ENCODE results near the gene ODC1.

ODC1 gene

DNA sequence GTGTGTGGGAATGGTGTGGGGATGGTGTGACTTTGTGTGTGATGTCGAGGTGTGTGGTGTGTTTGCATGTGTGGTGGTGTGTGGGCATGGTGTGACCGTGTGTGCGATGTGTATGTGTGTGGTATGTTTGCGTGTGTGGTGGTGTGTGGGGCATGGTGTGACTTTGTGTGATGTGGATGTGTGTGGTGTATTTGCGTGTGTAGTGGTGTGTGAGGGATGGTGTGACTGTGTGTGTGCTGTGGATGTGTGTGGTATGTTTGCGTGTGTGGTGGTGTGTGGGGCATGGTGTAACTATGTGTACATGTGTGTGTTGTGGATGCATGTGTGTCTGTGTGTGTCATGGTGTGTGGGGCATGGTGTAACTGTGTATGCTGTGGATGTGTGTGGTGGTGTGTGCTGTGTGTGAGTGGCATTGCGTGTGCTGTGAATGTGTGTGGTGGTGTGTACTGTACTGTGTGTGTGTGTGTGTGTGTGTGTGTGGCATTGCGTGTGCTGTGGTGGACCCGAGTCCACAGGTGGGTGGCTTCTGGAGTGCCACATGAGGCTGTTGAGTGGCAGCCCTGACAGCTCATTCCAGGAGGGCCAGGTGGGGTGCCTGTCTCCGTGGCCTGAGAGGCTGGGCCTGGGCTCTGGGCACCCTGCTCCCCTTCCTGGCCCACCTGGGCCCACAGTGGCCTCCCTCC, 14.7 kb downstream of the ODC1 start:
- FAIRE-seq: no peak

DNA sequence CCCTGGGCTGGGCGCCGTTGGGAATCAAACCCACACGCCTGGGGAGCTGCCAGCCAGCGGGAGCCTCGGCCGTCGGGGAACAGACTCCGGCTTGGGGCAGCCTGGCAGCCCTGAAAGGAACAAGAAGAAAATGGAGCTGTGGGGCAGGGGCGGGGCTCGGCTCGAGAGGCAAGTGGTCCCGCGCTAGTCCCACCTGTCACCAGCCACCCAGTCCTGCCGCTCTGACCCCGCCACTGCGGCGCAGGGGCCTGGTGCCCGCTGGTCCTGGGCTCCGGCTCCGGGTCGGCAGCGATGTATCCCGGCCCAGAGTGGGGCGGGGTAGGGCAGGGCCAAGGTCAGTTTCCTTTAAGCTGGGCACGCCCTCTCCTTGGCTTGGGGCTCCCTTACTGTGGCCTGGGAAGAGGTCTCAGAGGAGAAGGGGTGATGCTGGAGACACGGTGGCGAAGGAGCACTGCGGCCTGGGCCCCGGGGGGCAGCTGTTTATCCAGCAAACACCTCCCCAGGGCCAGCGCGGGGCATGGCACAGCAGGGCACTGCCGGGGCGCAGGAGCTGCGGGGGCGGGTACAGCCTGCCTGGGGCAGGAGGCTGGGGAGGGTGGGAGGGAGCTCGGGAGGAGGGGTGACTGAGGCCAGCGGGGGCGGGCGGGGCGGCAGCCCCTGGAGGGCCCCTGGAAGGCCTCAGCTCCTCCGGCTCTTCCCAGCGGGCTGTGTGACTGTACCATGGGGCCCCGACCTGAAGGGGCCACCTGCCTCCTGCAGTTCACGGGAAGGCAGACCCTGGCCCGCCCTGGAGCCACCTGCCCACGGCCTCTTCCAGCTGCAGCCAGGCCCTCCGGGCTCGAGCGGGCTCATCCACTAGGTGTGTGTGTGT, 15.6 kb downstream of the ODC1 start:
- no peak for FAIRE-seq

DNA sequence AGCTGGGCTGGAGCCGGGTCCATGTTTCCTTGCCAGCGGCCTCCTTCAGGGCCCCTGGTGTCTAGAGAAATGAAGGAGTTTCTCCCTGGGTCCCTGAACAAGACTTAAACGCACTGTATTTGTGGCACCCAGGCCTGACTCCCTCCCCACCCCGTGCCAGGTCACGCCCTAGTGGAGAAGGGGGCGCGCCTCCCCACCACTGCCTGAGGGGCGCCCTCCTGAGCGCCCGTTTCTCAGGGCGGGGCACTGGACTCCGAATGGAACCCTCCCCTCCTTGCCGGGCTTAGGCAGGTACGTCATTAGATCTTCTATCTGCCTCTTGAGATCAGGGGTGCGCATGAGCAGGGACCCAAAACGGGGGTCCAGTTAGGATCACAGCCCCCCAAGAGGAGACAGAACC, 16.3 kb downstream of the ODC1 start:
- FAIRE-seq: no peak

DNA sequence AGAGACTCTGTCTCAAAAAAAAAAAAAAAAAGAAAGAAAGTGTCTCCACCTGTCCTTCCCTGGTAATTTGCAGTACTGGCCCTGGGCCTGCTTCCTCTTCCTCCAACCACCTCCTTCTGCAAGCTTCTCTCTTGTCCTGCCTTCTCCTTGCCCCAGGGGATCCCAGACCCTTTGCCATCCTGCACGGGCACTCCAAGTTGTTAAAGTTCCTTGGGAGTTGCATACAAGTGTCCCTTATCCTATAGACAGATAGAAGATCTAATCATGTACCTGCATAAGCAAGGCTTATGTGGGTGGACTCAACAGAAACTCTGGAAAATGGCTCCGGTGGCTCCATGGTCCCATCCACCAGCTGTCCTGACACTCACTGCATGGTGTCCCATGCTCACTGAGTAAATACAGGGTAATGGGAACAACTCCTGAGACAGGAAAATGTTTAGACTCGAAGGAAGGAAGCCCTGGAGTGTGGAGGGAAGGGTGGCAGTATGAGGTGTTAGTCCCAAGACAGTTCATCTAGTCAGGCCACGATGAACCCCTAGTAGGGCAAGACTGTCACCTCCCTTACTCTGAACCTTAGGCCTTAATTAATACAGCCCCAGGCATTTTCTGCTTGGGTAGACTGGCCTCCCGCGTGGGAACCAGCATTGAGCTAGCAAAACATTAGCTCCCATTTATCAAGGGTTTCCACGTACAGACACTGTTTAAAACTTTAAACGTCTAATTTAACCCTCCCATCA, 17.1 kb downstream of the ODC1 start:
- FAIRE-seq: no peak

DNA sequence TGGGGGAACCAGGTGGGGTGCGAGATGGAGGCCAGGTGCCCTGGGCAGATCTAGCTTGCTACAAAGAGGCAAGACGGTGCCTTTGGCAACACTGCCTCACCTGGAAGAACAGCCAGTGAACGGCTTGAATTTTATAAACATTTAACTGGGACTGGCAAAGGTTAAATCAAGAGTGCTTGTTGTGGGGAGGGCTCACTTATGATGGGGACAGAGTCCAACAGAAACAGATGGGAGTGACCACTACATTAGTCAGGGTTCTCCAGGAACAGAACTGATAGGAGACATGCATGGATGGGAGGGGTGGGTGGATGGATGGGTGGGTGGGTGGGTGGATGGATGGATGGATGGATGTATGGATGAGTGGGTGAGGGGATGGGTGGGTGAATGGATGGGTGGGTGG, 19.2 kb downstream of the ODC1 start:
- no peak for FAIRE-seq

DNA sequence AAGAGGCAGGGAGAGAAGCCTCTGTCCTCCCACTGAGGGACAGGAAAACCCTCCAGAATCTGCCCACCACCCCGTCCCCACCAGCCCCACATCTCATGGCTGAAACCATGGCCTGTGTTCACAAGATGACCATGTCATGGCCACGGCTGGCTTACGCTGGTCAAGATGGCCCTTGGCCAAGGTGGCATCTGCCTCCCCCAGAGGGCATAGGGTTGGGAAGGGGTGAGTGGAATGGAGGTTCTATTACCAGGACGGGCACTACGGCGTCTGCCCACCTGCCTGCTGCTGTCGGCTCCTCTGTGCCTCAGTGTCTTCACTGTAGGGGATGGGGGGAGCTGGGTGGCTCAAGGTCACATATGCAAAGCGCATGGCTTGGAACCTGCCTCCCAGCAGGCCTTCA, 19.8 kb downstream of the ODC1 start:
- FAIRE-seq: no peak

DNA sequence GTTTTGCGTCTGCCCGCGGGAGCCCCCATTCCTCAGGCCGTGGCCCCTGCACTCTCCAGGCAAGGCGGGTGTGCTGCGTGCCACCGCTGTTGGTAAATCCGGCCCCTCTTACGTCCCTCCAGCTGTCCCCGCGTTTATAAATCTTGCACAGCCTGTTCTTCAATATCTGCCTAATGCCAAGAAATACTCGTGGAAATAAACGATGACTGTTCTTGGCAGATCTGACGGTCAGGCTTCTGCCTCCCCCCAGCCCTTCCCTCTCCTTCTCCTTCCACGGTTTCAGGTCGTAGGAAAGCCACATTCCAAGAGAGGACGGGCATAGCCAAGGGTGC, 20.5 kb downstream of the ODC1 start:
- no peak for FAIRE-seq

DNA sequence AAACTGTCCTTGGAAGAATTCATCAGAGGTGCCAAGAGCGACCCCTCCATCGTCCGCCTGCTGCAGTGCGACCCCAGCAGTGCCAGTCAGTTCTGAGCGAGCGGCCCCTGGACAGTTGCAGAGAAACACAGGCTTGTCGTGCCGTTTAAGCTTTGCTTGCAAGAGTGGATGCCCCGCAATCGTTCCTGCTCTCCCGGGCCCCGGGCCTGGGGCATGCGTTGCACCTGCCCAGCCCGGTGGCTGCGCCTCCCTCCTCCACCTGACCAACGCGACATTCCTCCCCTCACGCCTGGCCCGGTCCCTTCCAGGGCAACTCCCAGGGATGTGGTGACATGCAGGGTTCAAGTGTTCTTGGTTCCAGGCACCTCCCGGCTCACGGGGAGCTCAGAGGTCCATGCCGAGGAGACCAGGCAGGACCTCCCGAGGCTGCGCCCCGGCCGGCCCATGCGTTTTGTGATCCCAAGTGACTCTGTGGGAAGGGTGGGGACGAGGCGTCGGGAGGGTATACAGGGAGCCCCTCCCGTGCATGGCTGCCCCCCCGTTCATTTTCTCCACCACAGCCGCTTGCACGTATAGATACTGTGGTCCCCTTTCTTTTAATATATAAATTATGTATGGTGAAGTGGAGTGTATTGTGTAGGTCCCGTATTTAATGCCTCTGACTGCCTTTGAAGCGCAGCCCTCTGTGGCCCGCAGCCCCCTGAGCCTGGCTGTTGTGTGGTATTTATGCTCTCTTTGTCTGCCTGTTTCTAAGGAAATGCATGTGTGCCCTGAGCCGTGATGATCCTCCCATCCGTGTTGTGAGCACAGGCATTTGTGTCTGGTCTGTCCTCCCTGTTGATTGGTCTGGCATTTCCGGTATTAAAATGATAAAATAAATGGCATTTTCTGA, 21.2 kb downstream of the ODC1 start:
- no peak for FAIRE-seq

DNA sequence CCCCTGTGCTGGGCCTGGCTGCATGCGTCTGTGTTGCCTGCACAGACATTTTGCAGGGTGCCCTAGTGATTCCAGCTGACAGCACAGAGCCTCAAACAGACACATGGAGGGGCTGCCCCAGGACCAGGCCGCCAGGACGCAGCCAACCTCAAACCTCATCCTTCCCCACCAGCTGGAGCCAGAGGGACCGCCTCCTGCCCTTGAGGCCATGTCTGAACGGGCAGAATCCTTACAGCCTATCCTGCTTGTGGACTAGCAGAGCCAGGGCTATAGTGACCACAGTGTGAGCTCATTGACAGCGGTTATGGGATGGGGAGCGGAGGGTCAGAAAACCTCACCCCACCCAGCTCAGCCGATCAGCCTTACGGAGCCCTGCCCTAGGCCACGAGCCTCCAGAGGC, 22.4 kb downstream of the ODC1 start:
- FAIRE-seq: no peak

DNA sequence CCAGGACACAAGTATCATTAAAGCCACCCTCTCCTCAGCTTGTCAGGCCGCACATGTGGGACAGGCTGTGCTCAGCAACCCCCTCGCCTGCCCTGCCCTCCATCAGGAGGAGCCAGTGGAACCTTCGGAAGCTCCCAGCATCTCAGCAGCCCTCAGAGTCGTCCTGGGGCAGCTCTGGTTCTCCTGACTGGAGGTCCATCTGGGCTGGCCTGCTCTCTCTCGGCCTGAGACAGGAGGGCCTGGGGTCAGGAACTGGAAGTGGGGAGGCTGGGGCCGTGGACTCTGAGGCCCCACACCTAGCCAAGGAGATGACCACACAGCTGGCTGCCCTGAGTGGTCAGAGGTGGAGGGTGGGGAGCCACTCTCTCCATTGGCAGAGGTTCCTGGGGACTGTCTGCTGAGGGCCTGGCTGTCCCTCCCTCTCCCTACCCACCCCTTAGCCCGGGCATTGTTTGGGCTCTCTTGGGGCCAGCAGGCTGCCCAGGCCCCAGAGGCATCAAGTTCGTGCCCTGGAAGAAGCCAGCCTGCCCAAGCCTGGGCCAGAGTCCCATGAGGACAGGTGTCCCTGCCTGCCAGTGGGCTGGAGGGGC, 23.1 kb downstream of the ODC1 start:
- no peak for FAIRE-seq

DNA sequence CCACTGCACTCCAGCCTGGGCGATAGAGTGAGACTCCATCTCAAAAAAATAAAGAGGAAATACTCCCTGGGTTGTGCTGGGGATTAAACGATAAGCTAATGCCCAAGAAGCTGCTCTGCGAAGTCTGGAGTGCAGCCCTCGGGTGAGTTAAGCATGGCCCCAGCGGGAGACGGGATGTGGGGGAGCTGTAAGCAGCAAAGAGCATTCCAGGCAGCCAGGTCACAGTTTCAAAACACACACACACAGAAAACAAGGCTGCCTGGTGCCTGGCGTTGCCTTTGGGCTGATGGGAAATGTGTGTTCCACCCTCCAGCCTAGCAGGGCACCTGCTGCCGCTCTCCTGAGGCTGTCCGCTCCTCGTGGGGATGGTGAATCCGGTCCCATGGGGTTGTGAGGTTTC, 24.1 kb downstream of the ODC1 start:
- FAIRE-seq: no peak

DNA sequence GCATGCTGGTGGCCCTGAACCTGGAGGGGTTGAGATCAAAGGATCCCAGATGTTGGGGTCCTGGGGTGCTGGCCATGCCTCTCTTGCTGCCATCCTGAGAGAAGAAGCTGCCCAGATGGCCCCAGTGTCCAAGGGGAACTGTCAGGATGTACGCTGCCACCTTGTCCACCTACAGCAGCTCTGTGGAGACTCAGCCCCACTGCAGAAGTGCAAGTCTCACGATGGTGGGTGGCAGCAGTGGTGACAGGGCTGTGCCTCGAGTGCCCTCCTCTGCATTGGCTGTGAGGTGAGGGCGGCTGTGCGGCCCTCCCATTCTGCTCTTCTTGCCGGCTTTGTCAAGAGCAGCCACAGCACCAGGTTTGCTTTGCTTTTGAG, 24.7 kb downstream of the ODC1 start:
- no peak for FAIRE-seq

DNA sequence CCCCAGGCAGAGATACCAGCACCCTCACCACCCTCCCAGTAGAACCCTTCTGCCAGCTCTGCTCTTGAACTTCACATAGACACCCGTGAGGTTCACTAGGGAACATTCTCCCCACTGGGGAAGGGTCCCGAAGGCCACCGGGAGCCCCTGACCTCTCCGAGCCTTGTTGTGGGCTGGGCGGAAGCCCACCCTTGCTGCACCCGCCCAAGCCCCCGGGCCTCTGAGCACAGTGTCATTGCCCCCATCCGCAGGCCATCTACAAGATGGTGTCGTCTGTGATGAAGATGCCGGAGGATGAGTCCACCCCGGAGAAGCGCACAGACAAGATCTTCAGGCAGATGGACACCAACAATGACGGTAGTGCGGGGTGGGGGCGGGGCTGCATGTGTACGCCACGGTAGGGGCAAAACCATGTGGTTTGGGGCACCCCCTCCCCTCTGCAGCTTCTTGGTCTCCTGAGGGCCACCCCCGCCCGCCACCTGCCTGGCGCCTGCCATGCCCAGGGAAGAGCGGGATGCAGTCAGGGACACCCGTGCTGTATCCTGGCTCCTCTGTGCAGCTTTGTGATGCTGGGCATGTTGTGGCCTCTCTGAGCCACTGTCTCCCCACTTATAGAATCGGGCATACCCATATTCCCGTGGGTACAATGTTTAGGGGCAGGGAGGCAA, 25.3 kb downstream of the ODC1 start:
- FAIRE-seq: no peak

DNA sequence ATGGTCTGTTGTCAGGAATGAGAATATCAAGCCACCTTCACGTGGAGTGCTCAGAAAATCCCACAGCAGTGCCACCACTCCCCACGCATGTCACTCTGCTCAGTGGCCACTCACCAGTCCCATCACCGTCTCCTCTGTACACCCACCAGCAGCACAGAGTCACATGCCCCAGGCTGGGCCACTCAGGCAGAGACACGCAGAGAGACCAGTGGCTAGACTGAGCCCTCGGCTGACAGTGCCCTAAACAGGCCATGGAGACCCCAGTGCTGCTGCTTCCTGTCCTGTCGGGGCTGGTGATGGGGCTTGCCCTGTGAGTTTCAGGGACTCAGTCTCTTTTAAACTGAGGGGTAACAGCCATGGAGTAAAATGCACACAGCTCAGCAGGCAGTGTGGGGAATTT, 25.9 kb downstream of the ODC1 start:
- FAIRE-seq: no peak

DNA sequence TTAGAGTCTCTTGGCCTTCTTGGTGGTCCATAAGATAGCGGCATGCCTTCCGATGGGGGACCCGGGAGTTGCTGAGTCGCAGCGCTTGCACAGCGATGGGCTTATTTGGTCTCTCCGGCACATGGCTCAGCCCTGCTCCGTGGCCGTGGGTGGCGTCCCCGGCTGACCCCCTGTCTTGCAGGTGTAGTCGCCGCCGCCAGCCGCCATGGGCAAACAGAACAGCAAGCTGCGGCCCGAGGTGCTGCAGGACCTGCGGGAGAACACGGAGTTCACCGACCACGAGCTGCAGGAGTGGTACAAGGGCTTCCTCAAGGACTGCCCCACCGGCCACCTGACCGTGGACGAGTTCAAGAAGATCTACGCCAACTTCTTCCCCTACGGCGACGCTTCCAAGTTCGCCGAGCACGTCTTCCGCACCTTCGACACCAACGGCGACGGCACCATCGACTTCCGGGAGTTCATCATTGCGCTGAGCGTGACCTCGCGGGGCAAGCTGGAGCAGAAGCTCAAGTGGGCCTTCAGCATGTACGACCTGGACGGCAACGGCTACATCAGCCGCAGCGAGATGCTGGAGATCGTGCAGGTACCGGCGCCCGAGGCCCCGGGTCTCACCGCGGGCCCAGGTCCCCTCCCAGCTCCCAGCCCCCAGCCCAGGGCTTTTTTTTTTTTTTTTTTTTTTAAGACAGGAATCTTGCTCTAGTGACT, 28.4 kb downstream of the ODC1 start:
- no peak for FAIRE-seq

DNA sequence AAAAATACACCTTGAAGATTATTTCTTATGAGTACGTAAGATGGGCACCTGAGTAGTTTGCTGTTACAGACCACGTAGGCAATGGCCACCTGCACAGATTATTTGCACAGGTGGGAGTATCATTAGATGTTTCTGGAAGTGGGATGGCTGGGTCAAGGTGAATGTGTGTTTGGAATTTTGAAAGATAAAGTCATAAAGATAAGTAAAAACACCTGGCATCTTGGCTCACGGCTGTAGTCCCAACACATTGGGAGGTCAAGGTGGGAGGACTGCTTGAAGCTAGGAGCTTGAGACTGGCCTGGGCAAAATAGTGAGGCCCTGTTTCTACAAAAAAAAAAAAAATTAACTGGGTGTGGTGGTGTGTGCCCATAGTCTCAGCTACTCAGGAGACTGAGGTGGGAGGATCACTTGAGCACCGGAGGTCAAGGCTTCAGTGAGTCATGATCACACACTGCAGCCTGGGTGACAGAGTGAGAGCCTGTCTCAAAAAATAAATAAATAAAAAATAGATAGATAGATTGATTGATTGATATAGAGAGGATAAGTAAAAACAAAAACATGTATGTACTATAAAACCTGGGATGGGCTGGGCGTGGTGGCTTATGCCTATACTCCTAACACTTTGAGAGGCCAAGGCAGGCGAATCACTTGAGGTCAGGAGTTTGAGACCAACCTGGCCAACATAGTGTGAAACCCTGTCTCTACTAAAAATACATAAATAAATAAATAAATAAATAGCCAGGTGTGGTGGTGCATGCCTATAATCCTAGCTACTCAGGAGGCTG, 30.4 kb downstream of the ODC1 start:
- no peak for FAIRE-seq

DNA sequence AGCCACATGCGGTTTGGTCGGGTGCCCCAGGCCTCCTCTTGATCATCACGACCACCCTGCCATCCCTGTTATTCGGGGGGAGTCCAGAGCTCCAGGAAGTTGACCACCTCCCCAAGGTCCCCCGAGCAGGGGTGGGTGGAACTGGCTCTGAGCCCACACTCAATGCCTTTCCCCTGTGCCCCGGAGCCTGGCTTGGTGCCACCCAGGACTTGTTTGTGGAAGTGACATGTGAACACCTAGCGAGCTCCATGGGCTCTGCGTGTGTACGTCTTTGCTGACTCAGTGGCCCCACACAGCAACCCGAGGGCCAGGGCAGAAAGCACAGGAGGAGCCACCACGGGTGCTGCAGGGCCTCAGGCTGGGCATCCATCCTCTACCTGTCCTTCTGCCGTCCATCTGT, 32.5 kb downstream of the ODC1 start:
- FAIRE-seq: no peak

DNA sequence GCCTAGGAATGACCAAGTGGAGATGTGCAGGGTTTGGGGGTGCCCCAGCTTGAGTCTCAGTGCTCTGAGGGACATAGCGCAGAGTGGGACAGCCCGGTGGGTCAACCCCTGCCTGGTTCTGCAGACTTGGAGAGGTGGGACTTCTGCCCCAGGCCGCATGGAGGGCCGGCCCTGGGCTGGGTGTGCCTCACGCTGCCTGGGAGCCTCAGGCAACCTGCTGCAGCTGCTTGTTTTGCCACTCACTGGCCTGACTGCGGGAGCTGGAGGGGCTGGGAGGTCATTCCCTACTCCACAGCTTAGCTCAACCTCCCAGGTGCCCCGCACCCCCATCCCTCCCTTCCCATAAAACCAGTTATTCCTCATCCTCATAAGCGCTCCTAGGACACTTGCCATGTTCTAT, 33.1 kb downstream of the ODC1 start:
- no peak for FAIRE-seq

DNA sequence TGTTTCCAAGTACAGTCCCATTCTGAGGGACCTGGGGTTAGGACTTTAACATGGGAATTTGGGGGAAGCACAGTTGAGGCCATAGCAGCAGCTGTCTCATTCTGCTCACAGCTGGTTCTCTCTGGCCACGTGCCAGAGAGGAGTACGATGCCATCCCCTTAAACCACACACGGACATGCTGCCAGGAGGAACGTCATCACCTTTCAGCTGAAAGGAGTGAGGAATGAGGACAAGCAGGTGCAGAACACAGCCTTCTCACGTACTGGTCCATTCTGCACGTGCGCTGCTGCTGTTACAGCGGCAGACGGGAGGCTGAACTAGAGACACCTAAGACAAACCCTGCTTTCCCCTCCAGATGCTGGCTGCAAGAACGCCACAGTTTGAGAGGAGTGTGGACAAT, 33.5 kb downstream of the ODC1 start:
- FAIRE-seq: no peak

DNA sequence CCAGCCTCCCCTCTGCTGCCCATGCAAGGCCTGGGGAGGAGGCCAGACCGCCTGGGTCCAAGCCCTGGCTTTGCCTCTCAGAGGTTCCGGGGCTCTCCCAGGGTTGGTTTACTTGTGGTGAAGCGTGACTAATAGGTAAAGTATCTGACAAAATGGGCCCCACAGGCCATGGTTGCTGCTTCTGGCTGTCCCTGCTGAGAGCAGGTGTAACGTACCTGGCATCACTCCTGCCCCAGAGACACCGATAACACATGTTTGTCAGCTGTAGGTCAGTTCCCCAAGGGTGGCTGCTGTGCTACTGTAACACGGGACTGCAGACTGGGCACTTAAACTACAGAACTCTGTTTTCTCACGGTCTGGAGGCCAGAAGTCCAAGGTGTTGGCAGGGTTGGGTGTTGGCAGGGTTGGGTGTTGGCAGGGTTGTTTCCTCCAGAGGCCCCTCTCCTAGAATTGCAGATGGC, 34.1 kb downstream of the ODC1 start:
- no peak for FAIRE-seq

Measured in islet of Langerhans (tissue), 1 donor.